Superior temporal gyrus (tissue), 1 donor: ENCODE measurements around the gene MRS2.
"Not testable (repeated sequence)": the region's sequence is repeated elsewhere in the genome, so short reads cannot be mapped to it uniquely, and the experiment has no call there.

Experiments used
- DNase-seq: peaks from one replicate; pipeline ENCODE4 v3.0.0-alpha.2; 2016; ENCODE audit errors: extremely low spot score

The MRS2 gene, protein sequence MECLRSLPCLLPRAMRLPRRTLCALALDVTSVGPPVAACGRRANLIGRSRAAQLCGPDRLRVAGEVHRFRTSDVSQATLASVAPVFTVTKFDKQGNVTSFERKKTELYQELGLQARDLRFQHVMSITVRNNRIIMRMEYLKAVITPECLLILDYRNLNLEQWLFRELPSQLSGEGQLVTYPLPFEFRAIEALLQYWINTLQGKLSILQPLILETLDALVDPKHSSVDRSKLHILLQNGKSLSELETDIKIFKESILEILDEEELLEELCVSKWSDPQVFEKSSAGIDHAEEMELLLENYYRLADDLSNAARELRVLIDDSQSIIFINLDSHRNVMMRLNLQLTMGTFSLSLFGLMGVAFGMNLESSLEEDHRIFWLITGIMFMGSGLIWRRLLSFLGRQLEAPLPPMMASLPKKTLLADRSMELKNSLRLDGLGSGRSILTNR

GRCh38 chr6:24402697-24403500 lies at the start of gene MRS2:
TSS of gene MRS2 (plus strand) at chr6:24402936. CDS start at chr6:24403047, 111 bp downstream.
- peak; percentile 92 for DNase-seq

DNA sequence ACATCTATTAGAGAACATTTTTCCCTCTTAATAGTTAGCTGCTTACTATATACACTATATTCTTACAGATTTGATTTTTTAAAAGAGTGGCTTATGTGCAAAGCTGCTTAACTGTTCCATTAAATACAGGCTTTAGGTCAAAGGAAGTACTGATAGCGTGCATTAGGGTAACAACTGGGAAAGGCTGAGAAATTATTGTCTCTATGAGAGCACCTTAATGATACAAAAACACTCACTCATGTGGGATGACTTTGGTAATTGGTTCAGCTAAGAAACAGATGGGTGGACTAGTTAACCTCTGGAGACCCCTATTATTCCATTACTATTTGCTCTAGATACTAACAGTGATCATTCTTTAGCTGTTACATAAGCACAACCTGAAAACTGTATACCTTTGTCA lies 48.9 kb upstream of the MRS2 start:
- peak; percentile 24 for DNase-seq

DNA sequence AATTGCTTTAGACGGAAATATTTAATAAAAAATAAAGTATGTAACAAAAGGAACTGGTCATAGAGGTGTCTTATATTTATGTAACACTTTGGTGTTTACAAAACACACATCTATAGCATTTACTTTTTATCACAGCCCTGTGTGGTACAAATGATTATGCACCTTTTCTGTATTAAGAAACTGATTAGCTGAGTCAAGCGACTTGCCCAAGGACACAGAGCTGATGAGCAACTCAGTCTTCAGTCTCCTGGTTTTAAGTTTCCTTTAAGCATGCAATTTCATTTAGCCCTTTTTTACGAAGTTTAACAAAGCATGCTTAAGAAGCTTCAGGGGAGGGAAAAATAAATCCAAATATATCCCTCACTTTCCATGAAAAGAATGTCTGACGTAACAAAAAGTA lies 47.3 kb upstream of the MRS2 start:
- no peak for DNase-seq

DNA sequence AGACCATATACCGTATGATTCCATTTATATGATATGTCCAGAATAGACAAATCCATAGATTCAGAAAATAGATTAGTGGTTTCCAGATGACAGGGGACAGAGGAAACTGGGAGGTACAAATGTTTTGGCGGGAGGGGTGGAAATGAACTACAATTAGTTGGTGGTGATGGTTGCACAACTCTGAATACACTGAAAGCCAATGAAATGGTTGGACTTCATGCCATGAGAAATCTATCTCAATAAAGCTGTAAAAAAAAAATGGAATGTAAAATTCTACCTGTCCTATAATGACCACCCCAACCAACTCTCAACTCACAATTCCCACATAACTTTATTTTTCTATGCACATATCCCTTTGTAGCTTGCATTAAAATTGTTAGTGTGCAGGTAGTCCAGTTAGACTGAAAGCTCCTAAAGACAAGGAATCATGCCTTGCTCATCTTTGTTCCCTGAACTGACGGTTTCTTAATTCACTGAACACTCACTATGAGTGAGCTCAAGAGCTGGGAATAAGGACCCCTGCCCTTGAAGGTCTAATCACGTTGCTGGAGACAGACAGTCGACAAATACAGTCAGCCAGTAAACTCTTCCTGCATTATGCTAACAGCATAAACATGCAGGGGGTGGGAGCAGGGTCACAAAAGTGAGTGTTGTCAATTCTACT lies 46.3 kb upstream of the MRS2 start:
- DNase-seq: peak; percentile 37

DNA sequence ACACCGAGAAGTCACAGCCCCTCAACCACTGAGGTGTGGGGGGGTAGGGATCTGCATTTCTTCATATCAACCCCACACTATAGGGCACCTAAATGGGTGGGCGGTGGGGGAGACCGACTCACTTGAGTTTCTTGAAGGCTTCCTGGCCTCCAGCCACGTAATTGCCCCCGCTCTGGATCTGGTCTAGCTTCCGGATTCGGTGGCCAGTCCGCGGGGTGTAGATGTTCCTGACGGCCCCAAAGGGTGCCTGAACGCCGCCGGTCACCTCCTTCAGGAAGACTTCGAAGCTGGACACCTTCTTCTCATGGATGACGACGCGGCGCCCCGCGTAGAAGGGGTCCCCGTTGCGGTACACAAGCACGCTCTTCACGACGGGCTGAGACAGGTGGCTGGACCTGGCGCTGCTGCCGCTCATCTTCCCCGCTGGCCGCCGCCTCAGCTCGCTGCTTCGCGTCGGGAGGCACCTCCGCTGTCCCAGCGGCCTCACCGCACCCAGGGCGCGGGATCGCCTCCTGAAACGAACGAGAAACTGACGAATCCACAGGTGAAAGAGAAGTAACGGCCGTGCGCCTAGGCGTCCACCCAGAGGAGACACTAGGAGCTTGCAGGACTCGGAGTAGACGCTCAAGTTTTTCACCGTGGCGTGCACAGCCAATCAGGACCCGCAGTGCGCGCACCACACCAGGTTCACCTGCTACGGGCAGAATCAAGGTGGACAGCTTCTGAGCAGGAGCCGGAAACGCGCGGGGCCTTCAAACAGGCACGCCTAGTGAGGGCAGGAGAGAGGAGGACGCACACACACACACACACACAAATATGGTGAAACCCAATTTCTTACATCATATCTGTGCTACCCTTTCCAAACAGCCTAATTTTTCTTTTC lies 45.2 kb upstream of the MRS2 start, which contains the start of gene DCDC2:
Gene DCDC2 (minus strand): TSS at position 724 of the 883 bp plus-strand sequence. CDS start 309 bp downstream, at position 415.
- no peak for DNase-seq

DNA sequence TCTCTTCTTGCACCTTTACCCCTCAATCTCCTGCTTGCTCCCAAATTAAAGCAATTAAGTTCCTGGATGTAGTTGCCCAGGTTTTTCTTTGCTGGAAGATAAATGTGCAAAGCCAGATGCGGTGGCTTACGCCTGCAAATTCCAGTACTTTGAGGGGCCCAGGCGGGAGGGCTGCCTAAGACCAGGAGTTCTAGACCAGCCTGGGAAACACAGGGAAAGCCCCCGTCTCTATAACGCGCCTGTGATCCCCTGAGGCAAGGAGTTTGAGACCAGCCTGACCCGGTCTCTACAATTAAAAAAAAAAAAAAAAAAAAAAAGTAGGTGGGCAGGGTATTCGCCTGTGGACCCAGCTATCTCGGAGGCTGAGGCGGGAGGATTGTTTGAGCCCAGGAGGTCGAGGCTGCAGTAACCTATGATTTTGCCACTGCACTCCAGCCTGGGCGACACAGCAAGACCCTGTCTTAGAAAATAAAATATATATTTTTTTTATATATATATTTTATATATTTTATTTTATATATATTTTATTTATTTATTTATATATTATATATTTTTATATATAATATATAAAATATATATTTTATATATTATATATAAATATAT lies 44.4 kb upstream of the MRS2 start:
- no peak for DNase-seq

DNA sequence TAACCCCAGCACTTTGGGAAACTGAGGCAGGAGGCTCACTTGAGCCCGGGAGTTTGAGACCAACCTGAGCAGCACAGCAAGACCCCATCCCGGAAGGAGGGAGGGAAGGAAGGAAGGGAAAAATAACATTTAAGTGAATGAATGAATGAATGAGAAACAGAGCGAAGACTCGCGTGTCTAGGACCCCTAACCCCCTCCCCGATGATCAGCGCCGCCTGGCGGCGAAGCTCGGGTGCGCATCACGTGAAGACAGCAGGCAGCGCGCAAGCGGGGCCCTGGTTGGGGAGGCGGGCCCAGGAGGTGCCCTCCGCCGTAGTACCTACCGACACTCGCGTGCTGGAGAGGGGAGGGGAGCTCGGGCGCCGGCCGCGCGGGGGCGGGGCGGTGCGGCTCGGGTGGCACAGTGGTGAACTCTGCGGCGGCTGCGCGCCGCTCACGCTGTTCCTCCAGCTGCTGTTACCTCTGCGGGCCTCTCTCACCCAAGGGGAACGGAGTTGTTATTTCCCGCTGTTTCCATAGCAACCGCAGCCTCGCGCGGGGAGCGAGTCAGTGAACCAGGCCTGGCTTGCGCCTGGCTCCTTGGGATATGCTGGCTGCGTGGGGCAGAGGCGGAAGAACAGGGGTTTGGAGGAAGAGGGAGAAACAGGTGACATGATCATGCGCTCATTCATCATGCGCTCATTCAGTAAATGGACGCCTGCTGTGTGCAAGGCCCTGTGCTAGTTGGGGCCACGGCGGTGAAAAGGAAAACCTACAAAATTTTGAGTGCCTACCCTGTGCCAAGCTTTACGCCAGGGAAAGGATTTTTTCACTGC lies 42.9 kb upstream of the MRS2 start:
- DNase-seq: peak; percentile 64

- DNase-seq: not testable (repeated sequence)
These were observed 40.4 kb upstream of the MRS2 start for GRCh38 chr6:24362363-24362762.

- not testable (repeated sequence) for DNase-seq
These were observed 37.6 kb upstream of the MRS2 start for GRCh38 chr6:24365103-24365633.

- no peak for DNase-seq
These were observed 28.1 kb upstream of the MRS2 start for GRCh38 chr6:24374612-24375011.

DNA sequence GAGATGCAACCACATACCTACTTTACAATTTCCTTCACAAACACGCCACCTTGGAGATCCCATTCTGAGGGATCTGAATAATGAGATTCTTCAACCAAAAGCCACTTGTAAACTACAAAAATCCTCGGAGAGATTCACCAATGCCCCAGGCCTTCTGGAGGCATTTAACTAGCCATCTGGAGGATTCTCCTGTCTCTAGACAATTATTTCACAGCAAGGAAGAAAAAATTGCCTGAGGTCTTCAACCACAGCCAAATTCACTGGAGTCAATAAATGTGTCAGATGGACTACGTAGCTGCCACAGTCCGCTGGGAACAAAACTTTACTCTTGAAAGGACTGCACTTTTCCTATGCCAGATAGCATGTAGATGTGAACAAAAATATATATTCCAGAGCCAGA lies 25.9 kb upstream of the MRS2 start:
- no peak for DNase-seq

DNA sequence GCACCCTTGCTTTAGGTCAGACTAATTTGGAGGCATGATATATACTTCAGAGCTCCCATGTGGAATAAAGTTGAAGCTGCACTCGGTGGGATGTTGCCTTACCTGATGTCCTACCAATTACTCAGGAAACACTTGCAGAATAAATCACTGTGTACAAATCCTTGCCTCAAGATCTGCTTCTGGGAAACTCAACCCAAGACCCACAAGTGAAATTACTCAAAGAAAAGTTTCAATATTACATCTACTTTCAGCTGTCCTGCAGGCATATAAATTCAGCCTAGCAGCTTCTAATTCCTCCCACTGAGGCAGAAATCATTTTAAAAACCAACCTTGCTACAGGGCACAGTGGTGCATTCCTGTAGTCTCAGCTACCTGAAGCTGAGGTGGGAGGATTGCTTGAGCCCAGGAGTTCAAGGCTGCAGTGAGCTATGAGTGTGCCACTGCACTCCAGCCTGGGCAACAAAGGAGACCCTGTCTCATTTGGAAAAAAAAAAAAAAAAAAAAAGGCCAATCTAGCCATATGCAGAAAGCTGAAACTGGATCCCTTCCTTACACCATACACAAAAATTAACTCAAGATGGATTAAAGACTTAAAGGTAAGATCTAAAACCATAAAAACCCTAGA lies 24.2 kb upstream of the MRS2 start:
- no peak for DNase-seq

GRCh38 chr6:24381476-24382219 lies 21.1 kb upstream of the MRS2 start:
- no peak for DNase-seq

DNA sequence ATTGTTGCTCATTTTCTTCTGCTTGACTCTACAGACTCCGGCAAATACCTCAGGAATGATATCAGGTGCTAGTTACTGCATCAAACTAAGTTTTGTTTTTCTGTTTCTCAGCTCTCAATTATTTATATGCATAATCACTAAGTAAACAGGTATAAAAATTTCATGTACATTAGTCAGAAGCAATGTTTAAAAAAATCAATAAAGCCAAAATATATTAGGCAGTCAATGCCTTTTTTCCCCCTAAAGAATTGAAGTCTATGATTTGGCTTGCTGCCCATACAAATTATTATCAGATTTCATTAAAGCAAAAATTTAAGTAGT lies 20.6 kb upstream of the MRS2 start:
- DNase-seq: no peak

DNA sequence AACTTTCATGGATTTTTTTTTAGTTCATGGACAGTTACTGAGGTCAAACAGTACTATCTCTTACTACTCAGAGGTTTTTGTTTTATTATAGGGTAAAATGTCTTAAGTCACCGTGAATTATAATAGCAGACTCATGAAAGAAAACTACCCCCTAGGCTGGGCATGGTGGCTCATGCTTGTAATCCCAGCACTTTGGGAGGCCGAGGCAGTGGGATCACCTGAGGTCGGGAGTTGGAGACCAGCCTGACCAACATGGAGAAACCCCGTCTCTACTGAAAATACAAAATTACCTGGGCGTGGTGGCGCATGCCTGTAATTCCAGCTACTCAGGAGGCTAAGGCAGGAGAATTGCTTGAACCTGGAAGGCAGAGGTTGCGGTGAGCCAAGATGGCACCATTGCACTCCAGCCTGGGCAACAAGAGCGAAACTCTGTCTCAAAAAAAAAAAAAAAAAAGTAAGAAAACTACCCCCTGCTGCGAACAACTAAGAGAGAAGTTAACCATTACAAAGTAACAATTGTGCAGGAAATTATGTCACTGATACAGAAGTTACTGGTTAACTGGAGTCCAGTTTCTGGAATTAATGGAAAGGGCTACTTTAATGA lies 19.7 kb upstream of the MRS2 start:
- not testable (repeated sequence) for DNase-seq

- not testable (repeated sequence) for DNase-seq
These were observed 18.2 kb upstream of the MRS2 start for GRCh38 chr6:24384369-24385130.

DNA sequence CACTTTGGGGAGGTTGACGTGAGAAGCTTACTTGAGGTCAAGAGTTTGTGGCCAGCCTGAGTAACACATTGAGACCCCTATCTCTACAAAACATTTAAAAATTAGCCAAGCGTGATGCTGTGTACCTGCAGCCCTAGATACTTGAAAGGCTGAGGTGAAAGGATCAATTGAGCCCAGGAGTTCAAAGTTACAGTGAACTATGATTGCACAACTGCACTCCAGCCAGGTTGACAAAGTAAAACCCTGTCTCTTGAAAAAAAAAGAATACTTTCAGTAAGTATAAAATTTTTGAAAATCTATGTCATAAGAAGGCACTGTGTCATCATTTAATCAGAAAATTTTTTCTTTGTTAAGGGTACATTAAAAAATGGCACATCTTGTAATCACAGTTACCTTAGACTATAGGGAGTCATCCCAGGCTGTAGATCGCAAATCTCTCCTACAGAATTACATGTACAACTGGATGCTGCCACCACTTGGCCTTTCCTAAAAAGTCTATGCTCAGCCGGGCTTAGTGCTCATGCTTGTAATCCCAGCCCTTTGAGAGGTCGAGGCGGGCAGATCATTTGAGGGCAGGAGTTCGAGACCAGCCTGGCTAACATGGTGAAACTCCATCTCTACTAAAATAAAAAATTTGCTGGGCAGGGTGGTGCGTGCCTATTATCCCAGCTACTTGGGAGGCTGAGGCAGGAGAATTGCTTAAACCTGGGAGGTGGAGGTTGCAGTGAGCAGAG lies 17.0 kb upstream of the MRS2 start:
- DNase-seq: no peak
